Colonic mucosa (tissue), 4 donors: Measurements from ENCODE around the gene SMAP2. TPM values are rescaled to one million over a fixed set of nuclear protein-coding genes. Genes with fewer than 3 reads are reported as not detected.

Source experiments
- DNase-seq: peaks from one replicate; pipeline ENCODE4 v3.0.0-alpha.2; 2020
- H3K27ac ChIP-seq: fragments of 200-600 bp; one replicate; pipeline ENCODE4 v1.8.0; 2021
- H3K27me3 ChIP-seq: fragments of 200-600 bp; one replicate; pipeline ENCODE4 v1.8.0; 2021
- H3K36me3 ChIP-seq: fragments of 200-600 bp; one replicate; pipeline ENCODE4 v1.8.0; 2021
- H3K4me1 ChIP-seq: fragments of 200-600 bp; one replicate; pipeline ENCODE4 v1.8.0; 2021; ENCODE audit warnings: mild to moderate bottlenecking
- H3K4me3 ChIP-seq: fragments of 200-600 bp; one replicate; pipeline ENCODE4 v1.8.0; 2021
- H3K9ac ChIP-seq, 2 donors: one replicate each; pipeline ENCODE4 v1.7.0; 2013; ENCODE audit warnings: control low read depth in 2 of 2, low read depth in 2 of 2, low read length in 2 of 2
- H3K9me3 ChIP-seq: fragments of 200-600 bp; one replicate; pipeline ENCODE4 v1.8.0; 2021
- intact Hi-C: fragments of 100-400 bp; cut with DNase I; formaldehyde crosslinking; loops from one replicate; pipeline ENCODE4 v1.14.1; 2022
- total RNA-seq, 2 donors: library from RNA; stranded (reverse); fragmentation: NEBNext Ultra II Directional in 1 of 2; extraction: Animal tissue kit (Norgen Biotek cat#: 25700) in 1 of 2; gene quantifications; one replicate each; pipeline ENCODE4 v1.2.1, GENCODE V29; 2021
- TF ChIP-seq, protein P1 (sequence below): fragments of 200-600 bp; IDR thresholded peaks from one replicate; pipeline ENCODE4 v1.8.0; 2022; ENCODE audit warnings: antibody characterized with exemption, mild to moderate bottlenecking
- donor health status: healthy.
- donor health status: DM: no; HTN: no; CAD: no.
- donor health status: DM: no; HTN: no; CAD: no.

SMAP2 gene
- total RNA-seq, 2 donors from 2014 or later = 25.9 to 31.5 TPM

DNA sequence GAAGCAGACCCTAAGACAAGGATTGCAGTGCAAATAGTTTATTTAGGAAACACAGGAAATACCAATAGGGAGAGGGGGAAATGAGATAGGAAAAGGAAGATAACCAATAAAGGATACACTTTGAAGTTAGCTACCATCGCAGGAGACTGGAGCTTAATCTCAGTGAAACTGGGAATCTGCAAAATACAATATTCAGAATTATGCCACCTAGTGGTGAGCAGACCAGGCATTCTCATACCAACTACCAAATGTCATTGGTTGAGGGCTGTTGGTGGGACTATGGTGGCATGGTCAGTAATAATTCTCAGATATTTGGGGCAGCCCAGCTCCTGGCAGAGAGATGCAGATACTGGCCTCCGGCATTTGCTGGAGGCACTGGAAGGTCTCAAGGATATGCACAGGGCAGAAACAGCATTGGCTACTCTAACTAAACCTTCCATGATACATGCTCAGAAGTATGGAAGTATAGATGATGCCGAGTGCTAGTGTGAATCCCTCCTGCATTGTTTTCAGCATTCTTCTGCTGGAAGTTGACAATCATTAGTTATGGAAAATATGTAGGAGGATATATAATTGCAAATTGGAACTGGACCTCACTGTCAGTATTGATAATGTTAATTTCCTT, 65.0 kb downstream of the SMAP2 start:
- Histone ChIP-seq H3K27ac (no peak overlapping the region), H3K36me3 (no peaks in the 10 kb centered on the region), H3K4me1 (no peaks in the 10 kb centered on the region), H3K27me3 (no peaks in the 10 kb centered on the region), H3K9ac (no peak overlapping the region), H3K9me3 (no peaks in the 10 kb centered on the region), H3K4me3 (no peak overlapping the region)
- TF ChIP-seq, protein P1, sequence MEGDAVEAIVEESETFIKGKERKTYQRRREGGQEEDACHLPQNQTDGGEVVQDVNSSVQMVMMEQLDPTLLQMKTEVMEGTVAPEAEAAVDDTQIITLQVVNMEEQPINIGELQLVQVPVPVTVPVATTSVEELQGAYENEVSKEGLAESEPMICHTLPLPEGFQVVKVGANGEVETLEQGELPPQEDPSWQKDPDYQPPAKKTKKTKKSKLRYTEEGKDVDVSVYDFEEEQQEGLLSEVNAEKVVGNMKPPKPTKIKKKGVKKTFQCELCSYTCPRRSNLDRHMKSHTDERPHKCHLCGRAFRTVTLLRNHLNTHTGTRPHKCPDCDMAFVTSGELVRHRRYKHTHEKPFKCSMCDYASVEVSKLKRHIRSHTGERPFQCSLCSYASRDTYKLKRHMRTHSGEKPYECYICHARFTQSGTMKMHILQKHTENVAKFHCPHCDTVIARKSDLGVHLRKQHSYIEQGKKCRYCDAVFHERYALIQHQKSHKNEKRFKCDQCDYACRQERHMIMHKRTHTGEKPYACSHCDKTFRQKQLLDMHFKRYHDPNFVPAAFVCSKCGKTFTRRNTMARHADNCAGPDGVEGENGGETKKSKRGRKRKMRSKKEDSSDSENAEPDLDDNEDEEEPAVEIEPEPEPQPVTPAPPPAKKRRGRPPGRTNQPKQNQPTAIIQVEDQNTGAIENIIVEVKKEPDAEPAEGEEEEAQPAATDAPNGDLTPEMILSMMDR = peak; percentile 64
- DNase-seq = no peak
- intact Hi-C loops = no loop called here

GRCh38 chr1:40439247-40439646, 65.7 kb downstream of the SMAP2 start:
- intact Hi-C loops = no loop called here
- Histone ChIP-seq H3K9ac (no peak overlapping the region), H3K36me3 (no peaks in the 10 kb centered on the region), H3K9me3 (no peaks in the 10 kb centered on the region), H3K27me3 (no peaks in the 10 kb centered on the region), H3K27ac (no peak overlapping the region), H3K4me1 (no peaks in the 10 kb centered on the region), H3K4me3 (no peak overlapping the region)
- no peak for DNase-seq
- TF ChIP-seq, protein P1 = no peak

- TF ChIP-seq, protein P1 = no peak
- DNase-seq = peak; percentile 92
- Histone ChIP-seq H3K27me3 (no peaks in the 10 kb centered on the region), H3K4me3 (peak within 1 kb of the TSS; percentile 80), H3K9ac (peak within 1 kb of the TSS; percentile 72 to 83), H3K27ac (peak within 1 kb of the TSS; percentile 70), H3K4me1 (no peaks in the 10 kb centered on the region), H3K9me3 (peaks cover under 1% of the 10 kb centered on the region), H3K36me3 (no peaks in the 10 kb centered on the region)
- intact Hi-C loops = no loop called here
Observed at GRCh38 chr1:40449684-40450494, 76.4 kb downstream of the SMAP2 start, which contains the start of gene ZFP69B. ZFP69B (plus strand) TSS chr1:40450476; CDS start chr1:40450962, 486 bp downstream.

GRCh38 chr1:40450495-40451237, 77.1 kb downstream of the SMAP2 start:
- intact Hi-C loops = no loop called here
- H3K36me3 ChIP-seq = no peaks in the 10 kb centered on the region
- H3K4me1 ChIP-seq = no peaks in the 10 kb centered on the region
- H3K4me3 ChIP-seq = peak overlapping the region; percentile 80
- H3K27ac ChIP-seq = peak overlapping the region; percentile 70
- peak; percentile 23 for DNase-seq
- TF ChIP-seq, protein P1 = no peak
- peaks cover 5% of the 10 kb centered on the region for H3K9me3 ChIP-seq
- peak overlapping the region; percentile 72 to 83 for H3K9ac ChIP-seq
- H3K27me3 ChIP-seq = no peaks in the 10 kb centered on the region

DNA sequence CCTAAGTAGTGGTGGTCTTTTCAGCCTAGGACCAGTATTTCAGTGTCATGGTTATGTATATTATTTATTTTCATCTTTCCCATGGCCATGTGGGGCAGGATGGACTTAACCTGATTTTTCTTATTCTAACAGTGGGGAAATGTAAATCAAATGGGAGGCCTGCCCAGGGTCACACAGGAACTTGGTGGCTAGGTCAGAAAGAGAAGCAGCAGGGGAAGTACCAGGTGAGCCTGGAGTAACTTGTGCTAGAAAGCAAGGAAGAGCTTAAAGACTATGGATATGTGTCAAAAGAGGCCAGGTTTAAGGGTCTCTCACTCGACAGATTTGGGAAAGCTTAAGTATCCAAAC, 77.7 kb downstream of the SMAP2 start:
- Histone ChIP-seq H3K36me3 (no peaks in the 10 kb centered on the region), H3K4me1 (no peaks in the 10 kb centered on the region), H3K4me3 (no peak overlapping the region), H3K27me3 (no peaks in the 10 kb centered on the region), H3K9ac (no peak overlapping the region), H3K9me3 (peaks cover 5% of the 10 kb centered on the region), H3K27ac (no peak overlapping the region)
- TF ChIP-seq, protein P1 = no peak
- no peak for DNase-seq
- intact Hi-C loops = no loop called here
